ENCODE results near the gene HCAR2. TPM values are rescaled to one million over a fixed set of nuclear protein-coding genes. Genes with fewer than 3 reads are reported as not detected.

The HCAR2 gene
- total RNA-seq, 4 donors from 2014 or later: not detected

DNA sequence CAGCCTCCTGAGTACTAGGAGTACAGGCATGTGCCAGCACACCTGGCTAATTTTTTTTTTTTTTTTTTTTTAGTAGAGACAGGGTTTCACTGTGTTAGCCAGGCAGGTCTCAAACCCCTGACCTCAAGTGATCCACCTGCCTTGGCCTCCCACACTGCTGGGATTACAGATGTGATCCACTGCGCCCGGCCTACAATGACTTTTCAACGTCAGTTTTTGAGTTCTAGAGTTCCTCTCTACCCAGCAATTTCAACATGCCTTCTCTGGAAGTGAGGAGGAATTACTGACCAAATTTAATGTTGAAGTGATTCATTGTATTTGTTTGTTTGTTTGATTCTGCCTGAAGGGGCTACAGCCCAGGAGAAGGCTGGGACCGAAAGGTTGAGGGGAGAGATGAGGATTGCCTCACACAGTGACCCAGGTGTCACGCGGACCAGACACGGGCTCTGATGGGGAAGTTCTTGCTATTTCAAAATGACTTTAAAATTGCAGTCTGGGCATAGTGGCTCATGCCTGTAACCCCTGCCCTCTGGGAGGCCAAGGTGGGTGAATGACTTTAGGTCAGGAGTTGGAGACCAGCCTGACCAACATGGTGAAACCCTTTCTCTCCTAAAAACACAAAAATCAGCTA, 40.9 kb upstream of the HCAR2 start:
- no peaks in the 10 kb centered on the region for H3K36me3 ChIP-seq
- no peak overlapping the region for H3K4me3 ChIP-seq
- H3K27ac ChIP-seq: no peak overlapping the region
- no peaks in the 10 kb centered on the region for H3K27me3 ChIP-seq
- TF ChIP-seq, protein P1, sequence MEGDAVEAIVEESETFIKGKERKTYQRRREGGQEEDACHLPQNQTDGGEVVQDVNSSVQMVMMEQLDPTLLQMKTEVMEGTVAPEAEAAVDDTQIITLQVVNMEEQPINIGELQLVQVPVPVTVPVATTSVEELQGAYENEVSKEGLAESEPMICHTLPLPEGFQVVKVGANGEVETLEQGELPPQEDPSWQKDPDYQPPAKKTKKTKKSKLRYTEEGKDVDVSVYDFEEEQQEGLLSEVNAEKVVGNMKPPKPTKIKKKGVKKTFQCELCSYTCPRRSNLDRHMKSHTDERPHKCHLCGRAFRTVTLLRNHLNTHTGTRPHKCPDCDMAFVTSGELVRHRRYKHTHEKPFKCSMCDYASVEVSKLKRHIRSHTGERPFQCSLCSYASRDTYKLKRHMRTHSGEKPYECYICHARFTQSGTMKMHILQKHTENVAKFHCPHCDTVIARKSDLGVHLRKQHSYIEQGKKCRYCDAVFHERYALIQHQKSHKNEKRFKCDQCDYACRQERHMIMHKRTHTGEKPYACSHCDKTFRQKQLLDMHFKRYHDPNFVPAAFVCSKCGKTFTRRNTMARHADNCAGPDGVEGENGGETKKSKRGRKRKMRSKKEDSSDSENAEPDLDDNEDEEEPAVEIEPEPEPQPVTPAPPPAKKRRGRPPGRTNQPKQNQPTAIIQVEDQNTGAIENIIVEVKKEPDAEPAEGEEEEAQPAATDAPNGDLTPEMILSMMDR (IDR thresholded peaks at IDR 0.05): no peak
- TF ChIP-seq POLR2A (IDR thresholded peaks at IDR 0.05): no peak
- no peaks in the 10 kb centered on the region for H3K9me3 ChIP-seq
- intact Hi-C loops (cut with DNase I; ENCODE audit: low total_unique reads): no loop called here
- DNase-seq: no peak
- no peaks in the 10 kb centered on the region for H3K4me1 ChIP-seq

DNA sequence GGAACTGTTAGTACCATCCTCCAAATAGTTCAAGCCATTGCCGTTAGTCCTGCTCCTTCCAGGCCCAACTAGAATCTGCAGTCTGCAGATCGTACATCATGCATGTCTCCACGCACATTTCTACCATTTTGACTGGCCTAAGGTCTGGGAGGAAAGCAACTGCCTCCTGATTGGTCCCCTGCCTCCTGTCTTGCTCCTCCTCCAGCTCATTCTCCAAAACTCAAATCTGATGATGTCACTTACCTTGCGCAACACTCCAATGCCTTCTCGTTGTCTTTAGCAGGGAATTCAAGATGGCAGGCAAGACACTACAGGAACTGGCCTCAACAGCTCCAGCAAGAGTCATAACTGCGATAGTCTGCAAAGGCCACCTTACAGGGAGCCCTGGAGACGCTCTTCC, 37.2 kb upstream of the HCAR2 start:
- H3K27ac ChIP-seq: no peak overlapping the region
- DNase-seq: no peak
- intact Hi-C loops (cut with DNase I; ENCODE audit: low total_unique reads): no loop called here
- H3K27me3 ChIP-seq: no peaks in the 10 kb centered on the region
- H3K9me3 ChIP-seq: no peaks in the 10 kb centered on the region
- no peaks in the 10 kb centered on the region for H3K36me3 ChIP-seq
- TF ChIP-seq, protein P1 (IDR thresholded peaks at IDR 0.05): no peak
- TF ChIP-seq POLR2A (IDR thresholded peaks at IDR 0.05): no peak
- H3K4me1 ChIP-seq: no peaks in the 10 kb centered on the region
- H3K4me3 ChIP-seq: no peak overlapping the region

DNA sequence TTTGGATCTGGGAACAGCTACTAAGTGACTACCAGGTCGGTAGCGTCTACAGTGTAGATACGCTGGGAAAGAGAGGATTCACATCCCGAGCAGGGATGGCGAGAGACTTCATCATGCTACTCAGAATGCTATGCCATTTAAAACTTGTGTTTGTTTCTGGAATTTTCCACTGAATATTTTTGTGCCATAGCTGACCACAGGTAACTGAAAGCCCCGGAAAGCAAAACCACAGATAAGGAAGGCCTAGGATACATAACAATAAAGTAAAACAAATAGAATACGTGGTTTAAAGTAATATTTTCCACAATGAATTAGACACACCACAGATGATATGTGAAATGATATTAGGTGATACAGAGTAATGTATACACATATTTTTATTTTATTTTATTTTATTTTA, 35.4 kb upstream of the HCAR2 start:
- H3K4me1 ChIP-seq: no peaks in the 10 kb centered on the region
- intact Hi-C loops (cut with DNase I; ENCODE audit: low total_unique reads): no loop called here
- H3K36me3 ChIP-seq: no peaks in the 10 kb centered on the region
- TF ChIP-seq, protein P1 (IDR thresholded peaks at IDR 0.05): no peak
- TF ChIP-seq POLR2A (IDR thresholded peaks at IDR 0.05): no peak
- no peak overlapping the region for H3K4me3 ChIP-seq
- no peaks in the 10 kb centered on the region for H3K27me3 ChIP-seq
- H3K27ac ChIP-seq: no peak overlapping the region
- no peaks in the 10 kb centered on the region for H3K9me3 ChIP-seq
- DNase-seq: no peak

DNA sequence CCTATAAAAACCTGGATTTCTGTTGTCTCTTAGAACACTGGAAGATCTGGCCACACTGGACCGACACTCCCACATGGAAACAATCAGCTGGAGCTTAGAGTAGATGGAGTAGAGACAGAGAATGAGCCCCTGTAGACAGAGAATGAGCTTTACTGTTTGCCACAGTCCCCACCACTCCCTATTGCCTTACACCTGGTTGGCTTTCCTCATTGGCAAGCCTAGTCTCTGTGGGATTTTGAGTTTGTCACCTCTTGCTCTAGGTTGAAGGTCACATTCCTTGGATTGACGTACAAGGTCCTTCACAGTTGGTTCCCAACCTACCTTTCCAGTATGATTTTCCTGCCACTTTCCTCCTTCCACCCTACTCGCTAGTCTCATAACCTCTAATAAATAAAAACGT, 29.5 kb upstream of the HCAR2 start:
- intact Hi-C loops (cut with DNase I; ENCODE audit: low total_unique reads): no loop called here
- Histone ChIP-seq H3K27ac (no peak overlapping the region), H3K36me3 (no peaks in the 10 kb centered on the region), H3K4me3 (no peak overlapping the region), H3K4me1 (no peaks in the 10 kb centered on the region), H3K9me3 (no peaks in the 10 kb centered on the region), H3K27me3 (no peaks in the 10 kb centered on the region)
- TF ChIP-seq, protein P1 (IDR thresholded peaks at IDR 0.05): no peak
- no peak for DNase-seq

DNA sequence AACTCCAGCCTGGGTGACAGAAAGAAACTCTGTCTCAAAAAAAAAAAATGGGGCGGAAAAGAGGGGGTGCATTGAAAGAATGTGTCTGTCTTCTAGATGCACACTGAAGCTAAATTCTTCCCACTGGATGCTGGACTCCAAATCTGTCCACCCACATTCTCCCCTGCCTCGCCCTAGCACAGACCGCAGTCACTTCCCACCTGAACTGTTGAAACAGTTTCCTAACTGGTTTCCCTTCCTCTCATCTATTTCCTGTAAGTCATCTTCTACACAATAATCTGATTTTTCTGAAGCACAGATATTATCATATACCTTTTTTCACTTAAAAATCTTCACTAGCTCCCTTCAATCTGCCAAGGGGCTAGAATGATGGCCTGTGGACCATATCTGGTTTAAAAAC, 29.0 kb upstream of the HCAR2 start:
- H3K9me3 ChIP-seq: no peaks in the 10 kb centered on the region
- H3K36me3 ChIP-seq: no peaks in the 10 kb centered on the region
- intact Hi-C loops (cut with DNase I; ENCODE audit: low total_unique reads): no loop called here
- no peak for DNase-seq
- H3K27me3 ChIP-seq: no peaks in the 10 kb centered on the region
- TF ChIP-seq, protein P1 (IDR thresholded peaks at IDR 0.05): no peak
- TF ChIP-seq POLR2A (IDR thresholded peaks at IDR 0.05): no peak
- H3K4me1 ChIP-seq: no peaks in the 10 kb centered on the region
- no peak overlapping the region for H3K4me3 ChIP-seq
- no peak overlapping the region for H3K27ac ChIP-seq

All from uterus (tissue), 4 donors.